Thyroid gland (tissue), 4 donors: ENCODE measurements around the gene ZNF205. TPM values are rescaled to one million over a fixed set of nuclear protein-coding genes. Genes with fewer than 3 reads are reported as not detected.

Experiments
- DNase-seq, 2 donors: peaks; one replicate each; pipeline ENCODE4 v3.0.0-alpha.2; 2019
- H3K27ac ChIP-seq, 3 donors: fragments of 200-600 bp; sonication (generic); 1 replicate in 2 of 3; 2 replicates in 1 of 3; pipeline ENCODE4 v1.5.1; 2016 to 2019; ENCODE audit warnings: mild to moderate bottlenecking in 1 of 3, moderate library complexity in 1 of 3
- H3K27me3 ChIP-seq: fragments of 200-600 bp; sonication (generic); one replicate; pipeline ENCODE4 v1.5.1; 2019
- H3K36me3 ChIP-seq, 2 donors: fragments of 200-600 bp; sonication (generic); one replicate each; pipeline ENCODE4 v1.5.1; 2016 to 2019
- H3K4me1 ChIP-seq, 2 donors: fragments of 200-600 bp; sonication (generic); one replicate each; pipeline ENCODE4 v1.5.1; 2017 to 2019
- H3K4me3 ChIP-seq, 3 donors: fragments of 200-600 bp; sonication (generic); replicated peaks in 1 of 3; 1 replicate in 2 of 3; 2 replicates in 1 of 3; pipeline ENCODE4 v1.5.1; 2016; ENCODE audit warnings: mild to moderate bottlenecking in 1 of 3
- H3K9me3 ChIP-seq: fragments of 200-600 bp; sonication (generic); one replicate; pipeline ENCODE4 v1.5.1; 2017
- POLR2A ChIP-seq, 2 donors: fragments of 450-650 bp; IDR thresholded peaks; one replicate each; pipeline ENCODE4 v1.6.1; 2017; ENCODE audit warnings: antibody characterized with exemption in 2 of 2, mild to moderate bottlenecking in 2 of 2, moderate library complexity in 1 of 2
- whole genome bisulfite sequencing, 2 donors: methylation state at CpG; one replicate each; pipeline ENCODE4 v1.1.5; 2017; 5-methylcytosine and 5-hydroxymethylcytosine counted together
- intact Hi-C: fragments of 100-400 bp; cut with DNase I; formaldehyde crosslinking; loops from one replicate; pipeline ENCODE4 v1.15.1; 2023
- total RNA-seq, 4 donors: library from RNA; depleted of rRNA; stranded (reverse); fragments of >200 nt; gene quantifications; one replicate each; pipeline ENCODE4 v1.2.3, GENCODE V29; 2016
- TF ChIP-seq, protein P1 (sequence below), 6 experiments: fragments of 200-600 bp in 3 of 6; fragments of 450-650 bp in 3 of 6; sonication (generic) in 3 of 6; IDR thresholded peaks; one replicate each; pipeline ENCODE4 v1.5.1; 2016 to 2019; ENCODE audit warnings: antibody characterized with exemption in 6 of 6, mild to moderate bottlenecking in 2 of 6, inconsistent platforms in 1 of 6, moderate library complexity in 1 of 6

The ZNF205 gene
- total RNA-seq, 4 donors from 2014 or later, result 18.5 to 28.9 (median 19.6) TPM

DNA sequence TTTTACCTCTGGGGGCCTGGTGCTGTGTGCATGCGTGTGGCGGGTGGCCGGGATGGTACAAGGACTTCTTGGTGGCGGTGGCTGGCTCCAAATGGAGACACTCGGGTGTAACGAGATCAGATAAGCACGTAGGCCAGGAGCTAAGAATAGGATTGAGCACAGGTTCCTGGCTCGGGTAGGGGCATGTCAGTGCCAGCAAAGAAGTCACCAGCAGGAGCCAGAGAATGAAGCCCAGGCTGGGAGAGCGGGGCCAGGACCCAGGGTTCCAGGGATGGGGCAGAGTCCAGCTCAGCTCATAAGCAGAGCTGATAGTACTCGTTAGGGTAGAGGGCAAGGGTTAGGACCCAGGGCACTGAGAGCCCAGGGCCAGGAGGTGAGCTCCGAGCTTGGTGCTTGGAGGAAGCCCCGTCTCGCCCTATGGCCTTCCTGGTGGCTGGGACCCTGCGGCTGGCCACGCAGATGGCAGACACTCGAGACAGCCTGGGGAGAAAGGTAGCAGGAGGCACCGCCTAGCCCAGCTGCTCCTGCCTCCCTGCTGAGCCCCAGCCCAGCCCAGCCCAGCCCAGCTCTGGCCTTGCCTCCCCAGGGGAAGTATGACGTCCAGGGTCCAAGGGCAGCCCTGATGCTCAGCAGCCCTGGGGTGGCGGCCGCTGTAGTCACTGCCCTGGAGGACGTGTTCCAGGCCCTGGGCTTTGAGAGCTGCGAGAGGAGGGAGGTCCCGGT is 31.4 kb downstream of the ZNF205 start:
- no peak overlapping the region for H3K27ac ChIP-seq
- H3K36me3 ChIP-seq, result peaks cover 0 to 9% of the 10 kb centered on the region in 2 donors
- TF ChIP-seq, protein P1, sequence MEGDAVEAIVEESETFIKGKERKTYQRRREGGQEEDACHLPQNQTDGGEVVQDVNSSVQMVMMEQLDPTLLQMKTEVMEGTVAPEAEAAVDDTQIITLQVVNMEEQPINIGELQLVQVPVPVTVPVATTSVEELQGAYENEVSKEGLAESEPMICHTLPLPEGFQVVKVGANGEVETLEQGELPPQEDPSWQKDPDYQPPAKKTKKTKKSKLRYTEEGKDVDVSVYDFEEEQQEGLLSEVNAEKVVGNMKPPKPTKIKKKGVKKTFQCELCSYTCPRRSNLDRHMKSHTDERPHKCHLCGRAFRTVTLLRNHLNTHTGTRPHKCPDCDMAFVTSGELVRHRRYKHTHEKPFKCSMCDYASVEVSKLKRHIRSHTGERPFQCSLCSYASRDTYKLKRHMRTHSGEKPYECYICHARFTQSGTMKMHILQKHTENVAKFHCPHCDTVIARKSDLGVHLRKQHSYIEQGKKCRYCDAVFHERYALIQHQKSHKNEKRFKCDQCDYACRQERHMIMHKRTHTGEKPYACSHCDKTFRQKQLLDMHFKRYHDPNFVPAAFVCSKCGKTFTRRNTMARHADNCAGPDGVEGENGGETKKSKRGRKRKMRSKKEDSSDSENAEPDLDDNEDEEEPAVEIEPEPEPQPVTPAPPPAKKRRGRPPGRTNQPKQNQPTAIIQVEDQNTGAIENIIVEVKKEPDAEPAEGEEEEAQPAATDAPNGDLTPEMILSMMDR (IDR thresholded peaks at IDR 0.05), result no peak
- TF ChIP-seq POLR2A (IDR thresholded peaks at IDR 0.05), result no peak
- no peak for DNase-seq
- WGBS, 2 donors, result 72 to 77% methylated on average over 12 to 22 of the region's 23 CpGs
- no peaks in the 10 kb centered on the region for H3K9me3 ChIP-seq
- H3K27me3 ChIP-seq, result no peaks in the 10 kb centered on the region
- intact Hi-C loops, result no loop called here
- H3K4me1 ChIP-seq, result no peaks in the 10 kb centered on the region
- no peak overlapping the region for H3K4me3 ChIP-seq

GRCh38 chr16:3144321-3144983 is 32.1 kb downstream of the ZNF205 start:
- no peak overlapping the region for H3K27ac ChIP-seq
- no peak for DNase-seq
- H3K27me3 ChIP-seq, result no peaks in the 10 kb centered on the region
- WGBS, 2 donors, result 69 to 70% methylated on average over 7 to 12 of the region's 18 CpGs
- no peak overlapping the region for H3K4me3 ChIP-seq
- peaks cover under 1 to 2% of the 10 kb centered on the region in 2 donors for H3K4me1 ChIP-seq
- intact Hi-C loops, result no loop called here
- H3K36me3 ChIP-seq, result peaks cover 0 to 9% of the 10 kb centered on the region in 2 donors
- H3K9me3 ChIP-seq, result no peaks in the 10 kb centered on the region
- TF ChIP-seq POLR2A (IDR thresholded peaks at IDR 0.05), result no peak
- TF ChIP-seq, protein P1 (IDR thresholded peaks at IDR 0.05), result no peak

DNA sequence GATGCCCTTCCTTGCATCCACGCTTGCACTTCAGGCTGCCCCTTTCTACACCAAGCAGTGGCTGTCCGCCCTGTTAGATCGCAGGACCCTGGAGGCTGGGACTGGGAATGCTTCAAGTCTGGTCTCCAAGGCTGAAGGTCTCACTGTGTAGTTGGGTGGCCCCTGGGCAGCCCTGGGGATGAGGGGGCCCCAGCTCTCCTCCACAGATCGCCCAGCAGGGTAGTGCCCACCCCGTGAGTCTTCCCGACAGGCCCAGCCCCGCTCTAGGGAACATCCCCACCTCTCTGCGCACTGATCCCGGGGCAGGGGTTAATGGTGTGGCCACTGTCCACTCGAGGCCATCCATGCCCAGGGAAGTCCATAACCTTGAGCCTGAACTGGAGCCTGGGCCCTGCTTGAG is 32.8 kb downstream of the ZNF205 start:
- H3K4me1 ChIP-seq, result peaks cover 5 to 6% of the 10 kb centered on the region in 2 donors
- DNase-seq, result no peak
- H3K9me3 ChIP-seq, result no peaks in the 10 kb centered on the region
- no peak overlapping the region for H3K27ac ChIP-seq
- intact Hi-C loops, result no loop called here
- peaks cover 0 to 9% of the 10 kb centered on the region in 2 donors for H3K36me3 ChIP-seq
- H3K4me3 ChIP-seq, result no peak overlapping the region
- TF ChIP-seq, protein P1 (IDR thresholded peaks at IDR 0.05), result no peak
- TF ChIP-seq POLR2A (IDR thresholded peaks at IDR 0.05), result no peak
- 68 to 80% methylated on average over 4 to 6 of the region's 10 CpGs for WGBS, 2 donors
- no peaks in the 10 kb centered on the region for H3K27me3 ChIP-seq

GRCh38 chr16:3145660-3146059 is 33.3 kb downstream of the ZNF205 start:
- Histone ChIP-seq H3K27ac (no peak overlapping the region), H3K4me1 (peaks cover 6% of the 10 kb centered on the region in 2 donors), H3K9me3 (no peaks in the 10 kb centered on the region), H3K36me3 (peaks cover 0 to 9% of the 10 kb centered on the region in 2 donors), H3K27me3 (no peaks in the 10 kb centered on the region), H3K4me3 (no peak overlapping the region)
- DNase-seq, result no peak
- 42 to 68% methylated on average over 6 to 8 of the region's 12 CpGs for WGBS, 2 donors
- intact Hi-C loops, result no loop called here
- TF ChIP-seq POLR2A (IDR thresholded peaks at IDR 0.05), result no peak
- TF ChIP-seq, protein P1 (IDR thresholded peaks at IDR 0.05), result no peak
